GM20000 (cell line): Measurements from ENCODE around the gene SYT5.

Source experiments
- DNase-seq: peaks from one replicate; pipeline ENCODE4 v3.0.0; 2012; ENCODE audit warnings: low spot score
- TF ChIP-seq, protein P1 (sequence below): IDR thresholded peaks from 2 replicates; pipeline ENCODE4 v1.5.1; 2012; ENCODE audit warnings: mild to moderate bottlenecking, control low read depth; ENCODE audit errors: extremely low read depth, missing control alignments

The SYT5 gene

DNA sequence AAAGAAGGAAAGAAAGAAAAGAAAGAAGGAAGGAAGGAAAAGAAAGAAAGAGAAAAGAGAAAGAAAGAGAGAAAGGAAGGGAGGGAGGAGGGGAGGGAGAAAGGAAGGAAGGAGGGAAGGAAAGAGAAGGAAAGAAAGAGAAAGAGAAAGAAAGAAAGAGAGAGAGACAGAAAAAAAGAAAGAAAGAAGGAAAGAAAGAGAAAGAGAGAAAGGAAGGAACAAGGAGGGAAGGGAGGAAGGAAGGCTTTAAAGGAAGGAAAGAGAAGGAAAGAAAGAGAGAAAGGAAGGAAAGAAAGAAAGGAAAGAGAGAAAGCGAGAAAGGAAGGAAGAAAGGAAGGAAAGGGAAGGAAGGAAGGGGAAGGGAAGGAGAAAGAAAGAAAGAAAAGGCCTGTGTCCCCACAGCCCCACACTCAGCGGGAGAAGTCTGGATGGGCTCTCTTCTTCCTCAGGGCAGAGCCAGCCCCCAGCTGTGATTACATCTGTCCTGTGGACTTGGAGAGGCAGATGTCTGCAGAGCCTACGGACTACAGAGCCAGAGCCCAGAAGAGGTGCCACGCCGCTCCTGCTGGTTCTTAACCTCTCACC, 19.6 kb upstream of the SYT5 start:
- no peak for DNase-seq

DNA sequence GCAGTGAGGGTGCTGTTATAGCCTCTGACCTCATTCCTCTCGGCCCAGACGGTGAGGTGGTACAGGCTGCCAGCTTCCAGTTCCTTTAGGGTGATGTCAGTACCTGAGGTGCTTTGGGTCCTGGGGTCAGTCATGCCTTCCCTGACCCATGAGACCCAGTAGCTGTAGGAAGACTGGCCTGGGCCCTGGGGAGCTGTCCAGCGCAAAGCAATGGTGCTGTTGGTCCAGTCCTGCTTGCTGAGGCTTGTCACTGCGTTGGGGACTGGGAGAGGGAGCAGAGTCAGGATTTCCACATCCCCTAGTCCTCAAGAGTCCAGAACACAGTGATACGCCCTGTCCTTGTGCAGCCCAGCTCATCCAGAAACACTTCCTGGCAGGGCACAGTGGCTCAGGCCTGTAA, 18.6 kb upstream of the SYT5 start:
- TF ChIP-seq, protein P1, sequence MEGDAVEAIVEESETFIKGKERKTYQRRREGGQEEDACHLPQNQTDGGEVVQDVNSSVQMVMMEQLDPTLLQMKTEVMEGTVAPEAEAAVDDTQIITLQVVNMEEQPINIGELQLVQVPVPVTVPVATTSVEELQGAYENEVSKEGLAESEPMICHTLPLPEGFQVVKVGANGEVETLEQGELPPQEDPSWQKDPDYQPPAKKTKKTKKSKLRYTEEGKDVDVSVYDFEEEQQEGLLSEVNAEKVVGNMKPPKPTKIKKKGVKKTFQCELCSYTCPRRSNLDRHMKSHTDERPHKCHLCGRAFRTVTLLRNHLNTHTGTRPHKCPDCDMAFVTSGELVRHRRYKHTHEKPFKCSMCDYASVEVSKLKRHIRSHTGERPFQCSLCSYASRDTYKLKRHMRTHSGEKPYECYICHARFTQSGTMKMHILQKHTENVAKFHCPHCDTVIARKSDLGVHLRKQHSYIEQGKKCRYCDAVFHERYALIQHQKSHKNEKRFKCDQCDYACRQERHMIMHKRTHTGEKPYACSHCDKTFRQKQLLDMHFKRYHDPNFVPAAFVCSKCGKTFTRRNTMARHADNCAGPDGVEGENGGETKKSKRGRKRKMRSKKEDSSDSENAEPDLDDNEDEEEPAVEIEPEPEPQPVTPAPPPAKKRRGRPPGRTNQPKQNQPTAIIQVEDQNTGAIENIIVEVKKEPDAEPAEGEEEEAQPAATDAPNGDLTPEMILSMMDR = no peak

More for the DNA sequence above, 19.6 kb upstream of the SYT5 start:
- TF ChIP-seq, protein P1 = no peak

DNA sequence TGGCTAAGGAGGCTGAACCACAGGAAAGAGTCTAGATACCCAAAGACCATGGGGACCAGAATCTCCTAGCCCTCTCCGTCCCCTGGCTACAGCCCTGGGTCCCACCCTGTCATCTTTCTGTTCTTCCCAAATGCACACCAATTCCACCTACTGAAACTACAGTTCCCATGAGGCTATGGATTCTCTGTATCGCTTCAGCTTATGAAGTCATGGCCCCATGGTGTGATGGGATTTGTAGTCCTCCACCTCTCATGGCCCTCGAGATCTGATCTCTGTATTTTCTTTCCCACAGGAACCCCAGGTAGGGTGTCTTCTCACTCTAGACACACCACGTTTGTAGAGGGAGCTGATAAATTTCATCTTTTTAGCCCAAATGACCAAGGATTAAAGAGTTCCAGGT, 17.4 kb upstream of the SYT5 start:
- no peak for DNase-seq
- TF ChIP-seq, protein P1 = no peak

More for the DNA sequence above, 18.6 kb upstream of the SYT5 start:
- no peak for DNase-seq

DNA sequence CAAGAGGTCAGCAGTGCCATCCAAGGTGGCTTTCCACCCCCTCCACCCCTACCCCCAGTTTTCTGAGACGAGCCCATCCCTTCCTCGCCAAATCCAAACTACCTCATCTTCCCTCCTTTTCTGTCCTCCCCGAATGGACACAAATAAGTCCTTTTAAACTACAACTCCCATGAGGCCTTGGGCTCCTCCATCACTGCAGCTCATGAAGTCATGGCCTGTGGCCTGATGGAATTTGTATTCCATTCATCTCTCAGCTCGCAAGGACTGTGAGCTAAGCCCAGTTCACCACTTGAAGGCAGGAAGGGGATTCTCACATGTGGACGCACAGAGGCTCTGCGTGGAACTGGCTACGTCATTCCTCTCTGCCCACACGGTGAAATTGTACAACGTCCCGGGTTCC, 16.7 kb upstream of the SYT5 start:
- DNase-seq = no peak
- TF ChIP-seq, protein P1 = no peak

DNA sequence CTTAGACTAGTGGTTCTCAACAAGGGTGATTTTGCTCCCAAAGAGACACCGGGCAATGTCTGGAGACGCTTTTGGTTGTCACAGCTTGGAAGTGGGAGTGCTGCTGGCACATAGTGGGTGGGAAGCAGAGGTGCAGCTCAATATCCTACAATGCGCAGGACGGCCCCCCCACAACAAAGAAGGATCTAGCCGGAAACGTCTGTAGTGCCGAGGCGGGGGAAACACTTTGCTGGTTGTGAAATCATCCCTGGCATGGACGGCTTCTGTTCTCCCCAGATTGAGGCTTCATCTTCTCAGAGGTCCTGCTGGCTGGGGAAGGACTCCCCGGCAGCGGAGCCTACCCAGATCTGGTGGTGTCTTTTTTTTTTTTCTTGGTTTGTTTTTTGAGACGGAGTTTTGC, 13.4 kb upstream of the SYT5 start:
- DNase-seq = no peak
- TF ChIP-seq, protein P1 = no peak

DNA sequence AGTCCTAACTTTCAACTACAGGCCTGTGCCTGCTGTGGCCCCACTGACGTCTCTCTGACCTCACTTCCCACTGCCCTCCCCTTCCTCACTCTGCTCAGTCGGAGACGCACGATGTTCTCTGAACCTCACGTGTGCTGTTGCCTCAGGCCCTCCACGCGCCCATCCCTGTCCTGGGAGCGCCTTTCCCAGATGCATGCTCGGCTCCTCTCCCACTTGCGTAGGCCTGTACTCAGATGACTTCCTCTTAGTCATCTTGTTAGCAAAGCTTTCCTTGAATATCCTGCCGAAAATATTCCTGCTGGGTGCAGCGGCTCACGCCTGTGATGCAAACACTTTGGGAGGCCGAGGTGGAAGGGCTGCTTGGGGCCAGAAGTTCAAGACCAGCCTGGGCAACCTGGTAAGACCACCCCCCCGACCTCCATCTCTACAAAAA, 9.3 kb upstream of the SYT5 start:
- TF ChIP-seq, protein P1 = no peak

DNA sequence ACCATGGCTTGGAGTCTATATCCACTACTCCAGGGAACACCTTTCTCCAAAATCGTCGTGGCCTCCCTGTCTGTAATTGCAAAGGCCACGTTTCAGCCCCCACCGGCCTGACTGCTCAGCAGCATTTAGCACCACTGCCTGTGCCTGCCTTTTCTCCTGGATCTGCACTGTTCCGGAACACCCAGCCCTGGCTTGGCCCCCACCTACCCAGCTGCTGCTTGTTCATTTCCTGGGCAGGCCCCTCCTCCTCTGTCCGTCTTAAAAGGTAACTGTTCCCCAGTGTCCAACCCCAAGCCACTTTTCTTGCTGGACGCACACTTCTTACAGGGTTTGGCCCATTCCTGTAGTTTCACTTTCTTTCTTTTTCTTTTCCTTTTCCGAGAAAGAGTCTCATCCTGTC, 8.5 kb upstream of the SYT5 start:
- TF ChIP-seq, protein P1 = no peak
- DNase-seq = no peak

More for the DNA sequence above, 9.3 kb upstream of the SYT5 start:
- DNase-seq = no peak
